HG03039 (cell line): Measurements from ENCODE around the gene EFR3B.
"Not testable (repeated sequence)": the region's sequence is repeated elsewhere in the genome, so short reads cannot be mapped to it uniquely, and the experiment has no call there.

Experiments
- ATAC-seq: cut with Tn5 transposase; IDR thresholded peaks from one replicate; pipeline ENCODE4 v1.9.1; 2021; ENCODE audit warnings: mild to moderate bottlenecking, moderate library complexity; ENCODE audit not compliant: unreplicated experiment

The EFR3B gene

GRCh38 chr2:25104736-25105135, 62.9 kb downstream of the EFR3B start:
- no peak for ATAC-seq

- no peak for ATAC-seq
Observed at GRCh38 chr2:25105336-25106085, 63.6 kb downstream of the EFR3B start.

- no peak for ATAC-seq
Observed at GRCh38 chr2:25109822-25110221, 67.9 kb downstream of the EFR3B start.

GRCh38 chr2:25112113-25112512, 70.2 kb downstream of the EFR3B start:
- no peak for ATAC-seq

GRCh38 chr2:25115249-25115883, 73.5 kb downstream of the EFR3B start:
- no peak for ATAC-seq

GRCh38 chr2:25115902-25116301, 74.0 kb downstream of the EFR3B start:
- no peak for ATAC-seq

- no peak for ATAC-seq
Observed at GRCh38 chr2:25116956-25117355, 75.1 kb downstream of the EFR3B start.

GRCh38 chr2:25119263-25119662, 77.4 kb downstream of the EFR3B start:
- no peak for ATAC-seq

- ATAC-seq: no peak
Observed at GRCh38 chr2:25122367-25122766, 80.5 kb downstream of the EFR3B start.

- ATAC-seq: no peak
Observed at GRCh38 chr2:25123682-25124081, 81.8 kb downstream of the EFR3B start.

GRCh38 chr2:25125189-25125588, 83.3 kb downstream of the EFR3B start:
- no peak for ATAC-seq

GRCh38 chr2:25125976-25126375, 84.1 kb downstream of the EFR3B start:
- ATAC-seq: no peak

- ATAC-seq: not testable (repeated sequence)
Observed at GRCh38 chr2:25127071-25127470, 85.2 kb downstream of the EFR3B start.

- ATAC-seq: no peak
Observed at GRCh38 chr2:25127646-25128045, 85.8 kb downstream of the EFR3B start.

- ATAC-seq: no peak
Observed at GRCh38 chr2:25129901-25130520, 88.1 kb downstream of the EFR3B start.

GRCh38 chr2:25131253-25131566, 89.3 kb downstream of the EFR3B start:
- ATAC-seq: no peak

GRCh38 chr2:25131567-25132298, 89.9 kb downstream of the EFR3B start:
- no peak for ATAC-seq

- ATAC-seq: no peak
Observed at GRCh38 chr2:25132299-25132635, 90.4 kb downstream of the EFR3B start.

GRCh38 chr2:25132693-25133092, 90.8 kb downstream of the EFR3B start:
- no peak for ATAC-seq

GRCh38 chr2:25140535-25140934, 98.7 kb downstream of the EFR3B start:
- ATAC-seq: not testable (repeated sequence)

- no peak for ATAC-seq
Observed at GRCh38 chr2:25141120-25141519, 99.2 kb downstream of the EFR3B start.

- no peak for ATAC-seq
Observed at GRCh38 chr2:25145803-25146202, 103.9 kb downstream of the EFR3B start.
